SK-N-MC (cell line): ENCODE data around the gene PHOX2B.

Source experiments
- DNase-seq: peaks from one replicate; pipeline ENCODE4 v3.0.0-alpha.2; 2011; ENCODE audit warnings: low read depth, low spot score
- H3K27ac ChIP-seq: fragments of 200-600 bp; sonication (generic); 2 replicates; pipeline ENCODE4 v1.5.1; 2016; ENCODE audit warnings: mixed run types
- H3K36me3 ChIP-seq: fragments of 200-600 bp; sonication (generic); 2 replicates; pipeline ENCODE4 v1.6.1; 2017; ENCODE audit warnings: antibody characterized with exemption, low read length, mixed read lengths; ENCODE audit not compliant: insufficient read depth
- H3K4me3 ChIP-seq: fragments of 200-600 bp; sonication (generic); 2 replicates; pipeline ENCODE4 v1.5.1; 2016
- H3K9ac ChIP-seq: fragments of 200-600 bp; sonication (generic); 2 replicates; pipeline ENCODE4 v1.8.0; 2017; ENCODE audit warnings: mixed run types, mixed read lengths; ENCODE audit not compliant: insufficient read length
- H3K9me3 ChIP-seq: fragments of 200-600 bp; sonication (generic); 2 replicates; pipeline ENCODE4 v1.6.1; 2017; ENCODE audit warnings: low read depth, mild to moderate bottlenecking, antibody characterized with exemption, low read length, moderate library complexity, mixed read lengths
- EZH2 ChIP-seq: fragments of 200-600 bp; sonication (generic); IDR thresholded peaks from one replicate; pipeline ENCODE4 v1.6.1; 2017; ENCODE audit warnings: antibody characterized with exemption
- FOXP2 ChIP-seq: optimal IDR thresholded peaks from 2 replicates; pipeline ENCODE3; 2011; ENCODE audit warnings: mild to moderate bottlenecking, moderate library complexity; ENCODE audit not compliant: insufficient read depth; ENCODE audit errors: extremely low read length, control extremely low read depth
- POLR2AphosphoS5 ChIP-seq: IDR thresholded peaks from 2 replicates; pipeline ENCODE4 v1.6.1; 2012; ENCODE audit warnings: mild to moderate bottlenecking, low read depth, low read length, borderline replicate concordance

The PHOX2B gene

DNA sequence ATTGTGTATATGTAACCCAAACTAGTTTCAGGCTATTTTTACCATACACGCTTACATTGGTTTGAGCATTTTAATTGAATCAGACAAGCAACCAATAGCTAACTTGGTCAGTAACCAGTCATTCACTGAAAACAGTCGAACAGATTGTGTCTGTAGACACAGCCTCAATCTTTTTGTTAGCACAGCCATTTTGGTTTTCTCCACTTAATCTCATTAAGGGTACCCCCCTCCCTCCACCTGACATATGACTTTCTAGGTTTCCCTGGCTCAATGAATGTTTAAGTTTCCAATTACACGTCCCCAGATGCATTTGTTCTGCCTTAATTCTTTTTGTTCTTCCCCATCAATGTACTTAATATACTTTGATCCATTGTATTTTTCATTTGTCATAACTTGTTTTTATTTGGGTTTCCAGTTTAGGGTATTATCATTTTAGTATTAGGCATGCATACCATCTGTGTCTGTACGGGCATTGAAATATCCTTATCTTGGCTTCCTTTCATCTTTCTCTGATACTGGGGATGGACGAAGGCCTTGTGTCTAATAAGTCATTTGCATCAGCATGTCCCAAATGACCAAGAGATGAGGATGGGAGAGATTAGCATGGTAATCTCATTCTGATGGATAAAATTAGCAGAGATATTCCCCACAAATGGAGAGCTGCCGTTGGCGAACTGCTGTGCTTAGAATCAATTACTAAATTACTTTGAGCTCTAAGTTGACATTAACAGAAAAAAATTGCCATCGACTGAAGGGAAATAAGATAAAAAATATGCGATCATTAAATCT, 35.9 kb upstream of the PHOX2B start:
- Histone ChIP-seq H3K4me3 (no peak overlapping the region), H3K27ac (no peak overlapping the region), H3K9me3 (no peaks in the 10 kb centered on the region), H3K36me3 (no peaks in the 10 kb centered on the region), H3K9ac (no peak overlapping the region)
- no peak for DNase-seq
- no peak for TF ChIP-seq FOXP2
- TF ChIP-seq EZH2: no peak
- TF ChIP-seq POLR2AphosphoS5: no peak

DNA sequence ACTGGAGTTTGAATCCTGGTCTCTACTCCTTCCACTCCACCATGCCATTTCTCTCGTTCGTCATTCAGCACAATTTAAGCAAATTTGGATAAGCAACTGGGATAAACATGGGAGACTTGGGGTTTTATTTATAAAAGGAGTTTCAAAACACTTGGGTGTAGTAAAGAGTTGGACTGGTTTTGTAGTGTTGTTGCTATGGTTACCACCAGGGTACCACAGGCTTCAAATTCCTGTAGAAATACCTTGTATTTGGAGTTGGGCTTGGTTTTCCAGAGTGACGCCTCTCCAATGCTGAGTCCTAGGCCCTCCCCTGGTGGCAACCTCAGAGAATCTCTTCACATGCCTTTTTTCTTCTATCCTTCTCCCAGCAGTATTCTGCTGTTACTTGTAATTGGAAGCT, 27.9 kb upstream of the PHOX2B start:
- Histone ChIP-seq H3K4me3 (no peak overlapping the region), H3K9me3 (no peaks in the 10 kb centered on the region), H3K9ac (no peak overlapping the region), H3K27ac (no peak overlapping the region), H3K36me3 (no peaks in the 10 kb centered on the region)
- TF ChIP-seq POLR2AphosphoS5 (no peak), FOXP2 (no peak), EZH2 (no peak)
- no peak for DNase-seq

DNA sequence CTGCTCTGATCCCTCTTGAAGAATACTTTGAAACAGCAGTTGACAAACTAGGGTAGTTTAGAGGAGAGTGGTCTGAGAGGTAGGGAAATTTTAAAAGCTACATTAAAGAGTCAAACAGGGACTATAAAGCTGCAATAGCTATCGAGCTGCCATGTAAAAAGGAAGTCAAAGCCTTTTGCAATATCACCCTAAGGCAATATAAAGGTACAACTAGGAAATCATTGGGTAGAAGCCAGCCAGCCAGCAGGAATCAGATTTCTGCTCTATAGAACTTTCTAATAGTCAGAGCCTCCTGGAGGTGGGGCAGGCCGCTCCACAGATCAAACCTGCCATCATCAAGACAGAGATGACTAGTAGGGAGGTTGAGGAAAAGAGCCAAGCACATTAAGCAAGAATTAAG, 15.2 kb upstream of the PHOX2B start:
- no peak overlapping the region for H3K27ac ChIP-seq
- H3K9me3 ChIP-seq: no peaks in the 10 kb centered on the region
- no peaks in the 10 kb centered on the region for H3K36me3 ChIP-seq
- H3K4me3 ChIP-seq: no peak overlapping the region
- TF ChIP-seq EZH2 (no peak), FOXP2 (no peak), POLR2AphosphoS5 (no peak)
- peak; percentile 34 for DNase-seq
- no peak overlapping the region for H3K9ac ChIP-seq

DNA sequence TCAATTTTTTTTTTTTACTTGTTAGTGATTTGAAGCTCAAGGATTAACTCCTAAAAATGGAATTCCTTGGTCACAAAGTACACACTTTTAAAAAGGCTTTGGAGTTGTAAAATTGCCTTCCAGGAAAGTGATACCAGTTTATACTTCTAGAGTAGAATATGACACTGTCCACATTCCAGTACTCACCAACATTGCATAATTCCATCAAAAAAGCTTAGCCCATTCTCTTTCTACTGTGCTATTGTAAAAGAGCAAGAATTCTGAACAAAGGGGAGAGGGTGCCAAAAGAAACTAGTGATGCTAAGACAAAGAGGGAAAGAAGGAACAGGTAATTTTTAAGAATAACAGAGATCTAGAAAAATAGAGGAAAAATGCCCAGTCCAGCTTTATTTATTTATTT, 10.4 kb upstream of the PHOX2B start:
- no peak overlapping the region for H3K9ac ChIP-seq
- H3K36me3 ChIP-seq: no peaks in the 10 kb centered on the region
- H3K9me3 ChIP-seq: no peaks in the 10 kb centered on the region
- TF ChIP-seq POLR2AphosphoS5: no peak
- TF ChIP-seq EZH2: no peak
- TF ChIP-seq FOXP2: no peak
- H3K27ac ChIP-seq: no peak overlapping the region
- no peak for DNase-seq
- H3K4me3 ChIP-seq: no peak overlapping the region

DNA sequence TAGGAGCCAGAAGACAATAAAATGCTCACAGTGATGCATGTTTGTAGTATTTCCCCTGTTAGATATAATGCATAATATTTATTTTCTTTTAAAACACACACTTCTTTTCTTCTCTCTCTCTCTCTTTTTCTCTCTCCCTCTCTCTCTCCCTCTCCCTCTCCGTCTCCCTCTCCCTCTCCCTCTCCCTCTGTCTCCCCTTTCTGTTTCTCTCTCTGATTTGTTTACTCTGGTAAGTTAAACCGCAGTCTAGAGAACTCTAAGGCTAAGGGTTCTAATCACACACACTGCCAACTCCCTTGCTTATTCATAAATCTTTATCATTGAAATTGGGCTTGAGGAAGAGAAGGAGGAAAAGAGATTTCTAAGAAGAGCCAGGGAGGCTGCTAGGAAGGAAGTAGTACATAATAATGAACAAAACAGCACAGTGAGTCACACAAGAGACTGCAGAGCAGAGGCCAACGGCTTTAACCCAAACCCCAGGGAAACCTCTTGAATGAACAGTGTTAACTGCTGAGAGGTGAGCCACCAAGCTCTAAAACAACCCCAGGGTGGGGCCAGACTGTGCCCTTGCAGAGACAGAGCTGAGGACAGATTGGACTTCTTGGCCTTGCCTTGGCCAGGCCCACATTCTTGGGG, 9.1 kb upstream of the PHOX2B start:
- H3K36me3 ChIP-seq: no peaks in the 10 kb centered on the region
- no peak overlapping the region for H3K4me3 ChIP-seq
- H3K27ac ChIP-seq: no peak overlapping the region
- no peak for DNase-seq
- no peak overlapping the region for H3K9ac ChIP-seq
- H3K9me3 ChIP-seq: no peaks in the 10 kb centered on the region
- no peak for TF ChIP-seq EZH2
- no peak for TF ChIP-seq POLR2AphosphoS5
- TF ChIP-seq FOXP2: no peak

DNA sequence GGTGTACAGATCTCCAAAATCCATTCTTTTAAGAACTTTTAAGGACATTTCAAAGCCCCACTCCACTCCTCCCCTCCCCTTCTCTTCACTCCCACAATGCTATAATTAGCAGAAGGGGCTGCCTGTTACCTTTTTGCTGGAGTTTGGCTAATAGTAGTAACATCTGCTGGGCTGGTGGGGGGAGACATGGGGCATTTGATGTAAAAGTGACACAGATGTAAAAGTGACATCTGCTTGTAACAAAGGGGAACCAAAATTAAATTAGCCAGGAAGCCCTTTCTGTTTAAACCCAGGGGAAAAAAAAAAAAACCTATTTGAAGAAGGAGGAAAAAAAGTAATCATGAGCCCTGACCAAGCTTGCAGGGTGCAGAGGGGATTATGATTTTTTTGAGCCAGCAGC, 5.4 kb upstream of the PHOX2B start:
- Histone ChIP-seq H3K4me3 (no peak overlapping the region), H3K9me3 (no peaks in the 10 kb centered on the region), H3K36me3 (no peaks in the 10 kb centered on the region), H3K27ac (no peak overlapping the region), H3K9ac (no peak overlapping the region)
- no peak for TF ChIP-seq EZH2
- TF ChIP-seq FOXP2: no peak
- no peak for TF ChIP-seq POLR2AphosphoS5
- DNase-seq: no peak

DNA sequence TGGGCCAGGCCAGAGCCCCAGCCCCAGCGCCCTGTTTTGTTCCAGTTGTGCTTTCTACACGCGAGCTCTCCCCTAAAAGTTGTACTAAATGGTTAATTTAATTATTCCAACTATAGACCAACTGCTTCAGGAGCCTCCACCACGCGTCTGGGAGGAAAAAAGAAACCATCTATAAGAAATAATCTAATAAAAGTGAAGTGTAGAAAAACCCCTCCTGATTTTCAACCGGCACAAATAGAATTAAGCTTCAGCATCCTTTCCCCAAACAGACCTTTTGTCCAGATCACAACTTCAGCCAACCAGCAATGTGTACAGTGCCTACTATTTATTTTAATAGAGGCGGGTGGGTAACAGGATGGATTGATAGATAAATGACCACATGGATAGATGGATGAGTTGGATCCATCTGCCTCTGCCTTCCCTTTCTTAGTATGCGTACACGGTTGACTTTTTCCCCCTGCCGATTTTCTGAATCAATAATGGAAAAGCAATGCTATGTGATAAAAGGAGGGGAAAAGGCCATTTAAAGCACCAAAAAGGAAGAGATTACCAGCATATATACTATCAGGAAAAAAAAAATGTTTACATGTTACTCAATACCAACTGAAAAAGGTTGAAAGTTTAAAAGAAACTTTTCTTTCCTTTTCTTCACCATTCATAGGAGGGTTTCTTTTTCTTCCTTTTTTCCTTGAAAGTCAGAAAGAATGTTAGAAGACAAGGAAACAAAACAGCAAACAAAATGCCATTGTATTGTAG, 3.7 kb upstream of the PHOX2B start:
- DNase-seq: no peak
- Histone ChIP-seq H3K9ac (no peak overlapping the region), H3K9me3 (no peaks in the 10 kb centered on the region), H3K36me3 (no peaks in the 10 kb centered on the region), H3K27ac (no peak overlapping the region), H3K4me3 (no peak overlapping the region)
- TF ChIP-seq EZH2 (peak; percentile 33), FOXP2 (no peak), POLR2AphosphoS5 (no peak)

DNA sequence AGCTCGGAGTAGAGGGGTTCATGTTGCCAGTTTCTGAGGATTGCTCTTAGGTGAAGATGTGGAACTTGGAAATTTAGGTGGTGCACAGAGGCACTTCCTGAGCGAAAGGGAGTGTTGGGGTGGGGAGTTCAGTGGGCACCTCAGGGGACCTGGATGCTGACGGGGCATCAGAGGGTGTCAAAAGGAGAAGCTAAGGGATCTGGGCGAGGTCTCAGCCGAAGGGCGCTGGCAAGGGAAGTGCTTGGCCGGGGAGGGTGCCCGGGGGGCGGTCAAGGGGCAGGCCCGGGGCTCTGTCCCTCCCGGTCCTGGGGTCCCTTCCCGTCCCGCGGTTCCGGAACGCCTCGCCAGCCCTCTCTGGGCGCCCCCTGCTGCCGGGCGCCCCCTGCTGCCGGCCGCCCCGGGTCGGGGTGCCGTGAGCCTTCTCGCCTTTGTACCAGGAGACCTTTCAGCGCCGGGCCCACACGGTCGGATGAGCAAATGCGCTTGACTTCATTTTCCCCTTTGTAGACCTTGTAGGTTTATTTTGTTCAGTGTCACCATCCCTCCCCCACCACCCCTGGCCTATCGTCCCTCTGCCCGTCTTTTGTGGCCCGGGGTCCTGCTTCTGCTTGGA, 3.0 kb upstream of the PHOX2B start:
- no peak overlapping the region for H3K9ac ChIP-seq
- no peaks in the 10 kb centered on the region for H3K9me3 ChIP-seq
- H3K4me3 ChIP-seq: no peak overlapping the region
- no peak for TF ChIP-seq FOXP2
- no peak for TF ChIP-seq POLR2AphosphoS5
- no peak for TF ChIP-seq EZH2
- no peaks in the 10 kb centered on the region for H3K36me3 ChIP-seq
- H3K27ac ChIP-seq: no peak overlapping the region
- DNase-seq: no peak
